HepG2 (cell line): ENCODE data around the gene SYVN1. TPM values are rescaled to one million over a fixed set of nuclear protein-coding genes. Genes with fewer than 3 reads are reported as not detected.

ENCODE experiments used
- CENPT ChIP-seq: sonication (generic); formaldehyde crosslinking; IDR thresholded peaks from 2 replicates; pipeline ENCODE4 v1.8.0; 2022; ENCODE audit warnings: low read depth, mild to moderate bottlenecking, moderate library complexity, missing genetic modification reagents
- HMGXB3 ChIP-seq: sonication (generic); formaldehyde crosslinking; IDR thresholded peaks from 2 replicates; pipeline ENCODE4 v1.4.0; 2020; ENCODE audit warnings: missing genetic modification reagents, borderline replicate concordance
- IKZF5 ChIP-seq: IDR thresholded peaks from 2 replicates; pipeline ENCODE4 v1.6.1; 2018; ENCODE audit warnings: missing genetic modification reagents, mild to moderate bottlenecking, missing compliant biosample characterization
- IRF1 ChIP-seq: sonication (generic); formaldehyde crosslinking; IDR thresholded peaks from 2 replicates; pipeline ENCODE4 v1.4.0; 2020; ENCODE audit warnings: low read depth, mild to moderate bottlenecking, missing genetic modification reagents
- MBD4 ChIP-seq: IDR thresholded peaks from 2 replicates; pipeline ENCODE4 v1.6.1; 2012; ENCODE audit warnings: low read length, inconsistent platforms, borderline replicate concordance
- MED8 ChIP-seq: sonication (generic); formaldehyde crosslinking; IDR thresholded peaks from 2 replicates; pipeline ENCODE4 v1.8.1; 2023; ENCODE audit warnings: mild to moderate bottlenecking, missing genetic modification reagents; ENCODE audit not compliant: insufficient replicate concordance
- POLR2G ChIP-seq: fragments of 200-400 bp; formaldehyde crosslinking; IDR thresholded peaks from 2 replicates; pipeline ENCODE4 v1.6.1; 2018; ENCODE audit warnings: mild to moderate bottlenecking, low read depth, low read length, moderate library complexity
- PRDM15 ChIP-seq: sonication (generic); formaldehyde crosslinking; IDR thresholded peaks from 2 replicates; pipeline ENCODE4 v1.4.0; 2020; ENCODE audit warnings: missing genetic modification reagents
- ZBTB42 ChIP-seq: sonication (generic); formaldehyde crosslinking; IDR thresholded peaks from 2 replicates; pipeline ENCODE4 v1.5.0; 2020; ENCODE audit warnings: mild to moderate bottlenecking, missing genetic modification reagents
- ZEB1 ChIP-seq: IDR thresholded peaks from 2 replicates; pipeline ENCODE4 v1.6.1; 2012; ENCODE audit warnings: mild to moderate bottlenecking, low read depth, inconsistent platforms; ENCODE audit not compliant: insufficient replicate concordance
- ZFP82 ChIP-seq: sonication (generic); formaldehyde crosslinking; IDR thresholded peaks from 2 replicates; pipeline ENCODE4 v1.5.1; 2020; ENCODE audit warnings: mild to moderate bottlenecking, missing genetic modification reagents, borderline replicate concordance
- ZMAT3 ChIP-seq: sonication (generic); formaldehyde crosslinking; conservative IDR thresholded peaks from 2 replicates; pipeline ENCODE4 v1.7.0; 2021; ENCODE audit warnings: missing genetic modification reagents
- ZMYM2 ChIP-seq: sonication (generic); formaldehyde crosslinking; IDR thresholded peaks from 2 replicates; pipeline ENCODE4 v1.8.0; 2022; ENCODE audit warnings: mild to moderate bottlenecking, missing genetic modification reagents
- ZNF317 ChIP-seq: sonication (generic); formaldehyde crosslinking; IDR thresholded peaks from 2 replicates; pipeline ENCODE4 v1.5.0; 2020; ENCODE audit warnings: mild to moderate bottlenecking, missing genetic modification reagents
- ZNF34 ChIP-seq: sonication (generic); formaldehyde crosslinking; IDR thresholded peaks from 2 replicates; pipeline ENCODE4 v1.4.0; 2020; ENCODE audit warnings: mild to moderate bottlenecking, missing genetic modification reagents, borderline replicate concordance
- ZNF713 ChIP-seq: sonication (generic); formaldehyde crosslinking; IDR thresholded peaks from 2 replicates; pipeline ENCODE4 v1.4.0; 2020; ENCODE audit warnings: mild to moderate bottlenecking, missing genetic modification reagents
- ZNF891 ChIP-seq: sonication (generic); formaldehyde crosslinking; IDR thresholded peaks from 2 replicates; pipeline ENCODE4 v1.5.0; 2020; ENCODE audit warnings: mild to moderate bottlenecking, missing genetic modification reagents
- polyA plus RNA-seq, 8 experiments: library from polyadenylated mRNA; depleted of rRNA in 3 of 8; stranded (reverse) in 7 of 8; unstranded in 1 of 8; fragments of >200 nt; fragmentation: Illumina TruSeq in 4 of 8; extraction: Trizol in 4 of 8; gene quantifications; 2 replicates each; pipeline versions ENCODE4 v1.2.1 to v1.2.3, GENCODE V29; 2011 to 2016; ENCODE audit warnings: low read depth in 4 of 8, missing spikeins in 1 of 8, mixed read lengths in 1 of 8; ENCODE audit not compliant: insufficient read depth in 1 of 8
- total RNA-seq, 5 experiments: library from RNA; depleted of rRNA; stranded (reverse); fragments of >200 nt; fragmentation: Illumina TruSeq; extraction: Trizol; gene quantifications; 2 replicates each; pipeline ENCODE4 v1.2.3, GENCODE V29; 2016; ENCODE audit warnings: low read depth in 1 of 5

SYVN1 gene
- total and polyA plus RNA-seq, 2 of the 13 experiments (the other 11 are each of a cell fraction or from before 2014, with no cell fraction given) = 10.3 to 22.5 TPM

GRCh38 chr11:65134240-65134951, at the start of gene SYVN1 (continued):
- TF ChIP-seq IKZF5 (CRISPR knock-in tag) (peak; percentile 52), ZFP82 (CRISPR knock-in tag) (peak; percentile 2; the same call in 1 of the 2 replicates), MED8 (peak; percentile 67), ZNF34 (CRISPR knock-in tag) (no peak), IRF1 (CRISPR knock-in tag) (0 out of 2 replicates have a peak, but pooled peaks have one; percentile 17), CENPT (CRISPR knock-in tag) (no peak), HMGXB3 (CRISPR knock-in tag) (peak; percentile 56; the same call in 1 of the 2 replicates), ZMYM2 (CRISPR knock-in tag) (no peak), ZNF317 (CRISPR knock-in tag) (0 out of 2 replicates have a peak, but pooled peaks have one; percentile 38), MBD4 (no peak), PRDM15 (peak; percentile 25; the same call in 1 of the 2 replicates), POLR2G (peak; percentile 77), ZBTB42 (no peak), ZNF713 (no peak), ZNF891 (no peak; the same call in 1 of the 2 replicates), ZMAT3 (CRISPR knock-in tag) (peak; percentile 83), ZEB1 (no peak)
